Measurements from ENCODE around the gene LITAF. TPM values are rescaled to one million over a fixed set of nuclear protein-coding genes. Genes with fewer than 3 reads are reported as not detected.
"Not testable (repeated sequence)": the region's sequence is repeated elsewhere in the genome, so short reads cannot be mapped to it uniquely, and the experiment has no call there.

Gene LITAF
- polyA plus RNA-seq, 1 donor from 2014 or later, result 0.31 TPM

GRCh38 chr16:11581678-11582077 lies 5.0 kb downstream of the LITAF start:
- TF ChIP-seq EP300 (conservative IDR thresholded peaks at IDR 0.05; ENCODE audit: poor library complexity, severe bottlenecking) (no peak), CTCF (IDR thresholded peaks at IDR 0.05; ENCODE audit: poor library complexity, severe bottlenecking) (no peak), SMC3 (conservative IDR thresholded peaks at IDR 0.05; ENCODE audit: poor library complexity) (no peak), RAD21 (conservative IDR thresholded peaks at IDR 0.05) (no peak)
- no peak overlapping the region for H3K9ac ChIP-seq (ENCODE audit: low read length)
- H2AFZ ChIP-seq (ENCODE audit: low read depth, low read length), result no peak overlapping the region
- no peaks in the 10 kb centered on the region for H3K9me2 ChIP-seq (ENCODE audit: insufficient read depth, low read length)
- H3K4me2 ChIP-seq (ENCODE audit: low read length), result no peak overlapping the region
- H3F3A ChIP-seq (ENCODE audit: insufficient read depth, low read length, poor library complexity, severe bottlenecking), result no peaks in the 10 kb centered on the region
- H3K36me3 ChIP-seq (ENCODE audit: insufficient read depth, low read length), result no peaks in the 10 kb centered on the region
- no peaks in the 10 kb centered on the region for H3K79me2 ChIP-seq (replicated peaks; ENCODE audit: insufficient read depth, low read length)
- H3K9me3 ChIP-seq (ENCODE audit: low read length), result no peaks in the 10 kb centered on the region
- H3K27me3 ChIP-seq (ENCODE audit: insufficient read depth, low read depth, low read length), result peaks cover 39% of the 10 kb centered on the region
- no peaks in the 10 kb centered on the region for H4K20me1 ChIP-seq (ENCODE audit: insufficient read depth)
- H3K4me3 ChIP-seq (ENCODE audit: low read length), result no peak overlapping the region
- no peak overlapping the region for H3K27ac ChIP-seq (ENCODE audit: low read length)

GRCh38 chr16:11580451-11581086 lies 6.2 kb downstream of the LITAF start:
- Histone ChIP-seq H3F3A (ENCODE audit: insufficient read depth, low read length, poor library complexity, severe bottlenecking) (no peaks in the 10 kb centered on the region), H3K79me2 (replicated peaks; ENCODE audit: insufficient read depth, low read length) (no peaks in the 10 kb centered on the region), H2AFZ (ENCODE audit: low read depth, low read length) (no peak overlapping the region), H4K20me1 (ENCODE audit: insufficient read depth) (no peaks in the 10 kb centered on the region), H3K9me3 (ENCODE audit: low read length) (no peaks in the 10 kb centered on the region), H3K4me3 (ENCODE audit: low read length) (no peak overlapping the region), H3K9me2 (ENCODE audit: insufficient read depth, low read length) (no peaks in the 10 kb centered on the region), H3K27me3 (ENCODE audit: insufficient read depth, low read depth, low read length) (peaks cover 28% of the 10 kb centered on the region), H3K27ac (ENCODE audit: low read length) (no peak overlapping the region), H3K4me2 (ENCODE audit: low read length) (no peak overlapping the region), H3K36me3 (ENCODE audit: insufficient read depth, low read length) (no peaks in the 10 kb centered on the region), H3K9ac (ENCODE audit: low read length) (no peak overlapping the region)
- TF ChIP-seq MXI1 (conservative IDR thresholded peaks at IDR 0.05; ENCODE audit: poor library complexity, severe bottlenecking) (no peak), TAF1 (IDR thresholded peaks at IDR 0.05; ENCODE audit: low read depth) (no peak), SMC3 (conservative IDR thresholded peaks at IDR 0.05; ENCODE audit: poor library complexity) (no peak), POLR2AphosphoS5 (IDR thresholded peaks at IDR 0.05) (no peak), EP300 (conservative IDR thresholded peaks at IDR 0.05; ENCODE audit: poor library complexity, severe bottlenecking) (no peak), CTCF (IDR thresholded peaks at IDR 0.05; ENCODE audit: poor library complexity, severe bottlenecking) (no peak), EZH2 (IDR thresholded peaks at IDR 0.05; ENCODE audit: borderline replicate concordance, insufficient read depth, low read length, poor library complexity, severe bottlenecking) (no peak), RAD21 (conservative IDR thresholded peaks at IDR 0.05) (no peak)

GRCh38 chr16:11577290-11577660 lies 9.4 kb downstream of the LITAF start:
- not testable (repeated sequence) for H3K9ac ChIP-seq (ENCODE audit: low read length); H3K9me2 ChIP-seq (ENCODE audit: insufficient read depth, low read length); H3K27ac ChIP-seq (ENCODE audit: low read length); H3K9me3 ChIP-seq (ENCODE audit: low read length); H3K4me2 ChIP-seq (ENCODE audit: low read length); H3K36me3 ChIP-seq (ENCODE audit: insufficient read depth, low read length); H3K27me3 ChIP-seq (ENCODE audit: insufficient read depth, low read depth, low read length); H2AFZ ChIP-seq (ENCODE audit: low read depth, low read length); H3K4me3 ChIP-seq (ENCODE audit: low read length); H4K20me1 ChIP-seq (ENCODE audit: insufficient read depth); H3K79me2 ChIP-seq (replicated peaks; ENCODE audit: insufficient read depth, low read length); H3F3A ChIP-seq (ENCODE audit: insufficient read depth, low read length, poor library complexity, severe bottlenecking)
